ENCODE measurements around the gene NELL1. TPM values are rescaled to one million over a fixed set of nuclear protein-coding genes. Genes with fewer than 3 reads are reported as not detected.

The NELL1 gene
- total RNA-seq, 2 donors from 2014 or later: not detected

DNA sequence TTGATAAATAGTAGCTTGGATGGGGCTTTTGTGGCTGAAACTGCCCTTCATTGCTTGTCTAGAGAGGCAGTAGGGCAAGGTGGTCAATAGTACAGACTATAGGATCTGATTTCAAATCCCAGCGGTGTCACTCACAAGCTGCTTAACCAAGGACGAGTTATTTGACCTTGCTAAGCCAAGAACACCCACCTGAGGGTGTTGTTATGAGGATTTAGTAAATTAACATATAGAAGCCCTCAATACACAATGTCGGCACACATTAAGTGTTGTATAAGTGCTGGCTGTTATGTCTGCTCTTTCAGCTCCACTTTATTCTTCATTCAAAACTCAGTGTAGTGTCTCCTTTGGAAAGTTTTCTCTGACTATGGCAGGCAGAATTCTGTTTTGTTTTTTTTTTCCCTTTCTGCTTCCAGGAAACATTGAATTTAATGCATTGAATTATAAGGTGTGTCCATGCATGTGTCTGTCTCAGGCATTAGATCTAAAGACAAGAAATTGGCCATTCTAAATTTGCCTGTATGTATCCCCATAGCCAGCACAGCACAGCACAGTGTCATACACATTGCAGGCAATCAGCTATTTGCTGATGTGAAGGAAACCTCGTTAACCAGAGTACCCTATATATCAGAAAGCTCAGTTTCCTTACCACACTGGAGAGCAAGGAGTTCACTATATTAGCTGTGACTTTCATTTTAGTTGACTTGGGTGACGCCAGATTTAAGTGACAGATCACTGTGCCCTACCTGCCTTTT is 212.1 kb downstream of the NELL1 start:
- Histone ChIP-seq H3K4me3 (no peak overlapping the region), H3K9me3 (no peaks in the 10 kb centered on the region), H3K4me1 (no peaks in the 10 kb centered on the region), H3K27me3 (no peaks in the 10 kb centered on the region), H3K36me3 (replicated peaks in 1 of 2; ENCODE audit: insufficient read depth in 1 of 2, low read depth in 2 of 2) (no peaks in the 10 kb centered on the region), H3K27ac (no peak overlapping the region)
- ATAC-seq (no peak), DNase-seq (no peak)
- 25 to 26% methylated on average over 5 of the region's 5 CpGs for WGBS, 2 donors
- TF ChIP-seq, protein P1, sequence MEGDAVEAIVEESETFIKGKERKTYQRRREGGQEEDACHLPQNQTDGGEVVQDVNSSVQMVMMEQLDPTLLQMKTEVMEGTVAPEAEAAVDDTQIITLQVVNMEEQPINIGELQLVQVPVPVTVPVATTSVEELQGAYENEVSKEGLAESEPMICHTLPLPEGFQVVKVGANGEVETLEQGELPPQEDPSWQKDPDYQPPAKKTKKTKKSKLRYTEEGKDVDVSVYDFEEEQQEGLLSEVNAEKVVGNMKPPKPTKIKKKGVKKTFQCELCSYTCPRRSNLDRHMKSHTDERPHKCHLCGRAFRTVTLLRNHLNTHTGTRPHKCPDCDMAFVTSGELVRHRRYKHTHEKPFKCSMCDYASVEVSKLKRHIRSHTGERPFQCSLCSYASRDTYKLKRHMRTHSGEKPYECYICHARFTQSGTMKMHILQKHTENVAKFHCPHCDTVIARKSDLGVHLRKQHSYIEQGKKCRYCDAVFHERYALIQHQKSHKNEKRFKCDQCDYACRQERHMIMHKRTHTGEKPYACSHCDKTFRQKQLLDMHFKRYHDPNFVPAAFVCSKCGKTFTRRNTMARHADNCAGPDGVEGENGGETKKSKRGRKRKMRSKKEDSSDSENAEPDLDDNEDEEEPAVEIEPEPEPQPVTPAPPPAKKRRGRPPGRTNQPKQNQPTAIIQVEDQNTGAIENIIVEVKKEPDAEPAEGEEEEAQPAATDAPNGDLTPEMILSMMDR (IDR thresholded peaks at IDR 0.05): no peak
- TF ChIP-seq POLR2A (IDR thresholded peaks at IDR 0.05): no peak
- intact Hi-C loops (cut with DNase I): no loop called here

DNA sequence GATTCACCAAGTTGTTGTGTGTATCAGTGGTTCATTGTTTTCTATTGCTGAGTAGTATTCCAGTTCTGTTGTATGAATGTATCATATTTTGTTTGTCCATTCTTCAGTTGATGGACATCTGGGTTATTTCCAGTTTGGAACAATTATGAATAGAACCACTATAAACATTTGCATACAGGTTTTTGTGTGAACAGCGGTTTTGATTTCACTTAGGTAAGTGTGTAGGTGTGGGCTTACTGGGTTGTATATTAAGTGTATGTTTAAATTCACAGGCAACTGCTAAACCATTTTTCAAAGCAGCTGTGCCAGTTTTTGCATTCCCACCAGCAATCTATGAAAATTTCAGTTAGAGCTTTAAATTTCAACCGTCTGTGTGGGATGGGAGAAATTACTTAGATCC is 217.8 kb downstream of the NELL1 start:
- intact Hi-C loops (cut with DNase I): no loop called here
- Histone ChIP-seq H3K4me1 (no peaks in the 10 kb centered on the region), H3K27me3 (no peaks in the 10 kb centered on the region), H3K9me3 (no peaks in the 10 kb centered on the region), H3K36me3 (replicated peaks in 1 of 2; ENCODE audit: insufficient read depth in 1 of 2, low read depth in 2 of 2) (no peaks in the 10 kb centered on the region), H3K27ac (no peak overlapping the region), H3K4me3 (no peak overlapping the region)
- no peak for DNase-seq
- no peak for TF ChIP-seq POLR2A (IDR thresholded peaks at IDR 0.05)
- TF ChIP-seq, protein P1 (IDR thresholded peaks at IDR 0.05): no peak
- no peak for ATAC-seq
- 41 to 54% methylated on average over 2 of the region's 2 CpGs for WGBS, 2 donors

DNA sequence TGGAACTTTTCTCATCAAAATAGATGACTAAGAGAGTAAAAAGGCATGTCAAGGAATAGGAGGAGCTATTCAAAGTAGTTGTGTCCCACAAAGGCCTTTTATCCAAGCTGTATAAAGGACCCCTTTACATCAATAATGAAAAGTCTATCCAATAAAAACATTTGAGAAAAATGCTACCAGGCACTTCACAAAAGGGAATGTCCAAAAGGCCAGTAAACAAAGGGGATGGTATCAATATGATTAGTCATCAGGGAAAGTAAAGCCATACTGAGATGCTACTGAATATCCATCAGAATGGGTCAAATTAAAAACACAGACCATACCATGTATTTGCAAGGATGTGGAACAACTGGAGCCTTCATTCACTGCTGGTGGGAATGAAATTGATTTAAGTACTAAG is 224.9 kb downstream of the NELL1 start:
- no peak for ATAC-seq

GRCh38 chr11:20909995-20910726 is 240.8 kb downstream of the NELL1 start:
- DNase-seq: no peak
- H3K36me3 ChIP-seq (replicated peaks in 1 of 2; ENCODE audit: insufficient read depth in 1 of 2, low read depth in 2 of 2): no peaks in the 10 kb centered on the region
- 62 to 70% methylated on average over 6 to 7 of the region's 7 CpGs for WGBS, 2 donors

More for the DNA sequence above, 224.9 kb downstream of the NELL1 start:
- DNase-seq: no peak
- no peak overlapping the region for H3K4me3 ChIP-seq
- H3K4me1 ChIP-seq: no peaks in the 10 kb centered on the region
- no peak for TF ChIP-seq POLR2A (IDR thresholded peaks at IDR 0.05)
- TF ChIP-seq, protein P1 (IDR thresholded peaks at IDR 0.05): no peak
- intact Hi-C loops (cut with DNase I): no loop called here
- no peaks in the 10 kb centered on the region for H3K36me3 ChIP-seq (replicated peaks in 1 of 2; ENCODE audit: insufficient read depth in 1 of 2, low read depth in 2 of 2)
- no peak overlapping the region for H3K27ac ChIP-seq
- no peaks in the 10 kb centered on the region for H3K9me3 ChIP-seq
- no peaks in the 10 kb centered on the region for H3K27me3 ChIP-seq

More at GRCh38 chr11:20909995-20910726, 240.8 kb downstream of the NELL1 start:
- TF ChIP-seq POLR2A (IDR thresholded peaks at IDR 0.05): no peak
- TF ChIP-seq, protein P1 (IDR thresholded peaks at IDR 0.05): no peak
- Histone ChIP-seq H3K27ac (no peak overlapping the region), H3K4me3 (no peak overlapping the region), H3K9me3 (no peaks in the 10 kb centered on the region), H3K27me3 (no peaks in the 10 kb centered on the region), H3K4me1 (no peaks in the 10 kb centered on the region)
- no peak for ATAC-seq
- intact Hi-C loops (cut with DNase I): no loop called here

All from body of pancreas (tissue), 4 donors.